Dedifferentiated amniotic fluid mesenchymal stem cell (primary cell): ENCODE measurements around the gene KAZN.
A peak's percentile ranks its signal among the peaks of the same experiment; 100 is the strongest.

ENCODE experiments used
- DNase-seq: peaks from one replicate; pipeline ENCODE4 v3.0.0-alpha.2; 2016; ENCODE audit errors: extremely low spot score

KAZN gene

DNA sequence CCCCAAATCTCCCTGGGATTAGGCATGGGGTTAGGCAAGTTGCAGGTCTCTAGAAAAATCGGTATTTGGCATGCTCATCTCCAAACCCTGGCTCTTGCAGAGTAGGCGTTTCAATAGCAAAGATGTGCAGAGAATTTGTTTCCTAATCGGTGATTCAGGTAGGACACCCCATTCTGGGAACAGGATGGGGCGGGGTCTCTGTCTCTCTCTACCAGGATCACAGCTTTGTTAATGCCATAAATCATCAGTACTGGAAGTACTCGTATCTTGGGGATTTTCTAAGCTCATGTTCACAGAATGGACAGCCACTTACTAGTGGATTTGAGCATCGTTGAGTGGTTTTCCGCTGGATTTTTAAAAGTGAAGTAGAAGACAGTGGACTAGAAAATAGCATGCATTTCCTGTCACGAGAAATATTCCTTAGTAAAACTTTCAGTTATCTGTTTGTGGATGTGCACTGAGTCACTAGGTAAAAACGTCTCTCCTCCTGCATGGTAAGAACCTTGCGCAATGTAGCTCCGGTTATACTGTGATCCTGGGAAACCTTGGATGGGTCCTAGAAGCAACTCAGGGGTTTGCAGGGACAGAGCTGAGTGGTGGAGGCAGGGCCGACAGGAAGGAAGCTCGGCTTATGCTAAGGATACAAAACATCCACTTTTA, 560.2 kb downstream of the KAZN start:
- no peak for DNase-seq

DNA sequence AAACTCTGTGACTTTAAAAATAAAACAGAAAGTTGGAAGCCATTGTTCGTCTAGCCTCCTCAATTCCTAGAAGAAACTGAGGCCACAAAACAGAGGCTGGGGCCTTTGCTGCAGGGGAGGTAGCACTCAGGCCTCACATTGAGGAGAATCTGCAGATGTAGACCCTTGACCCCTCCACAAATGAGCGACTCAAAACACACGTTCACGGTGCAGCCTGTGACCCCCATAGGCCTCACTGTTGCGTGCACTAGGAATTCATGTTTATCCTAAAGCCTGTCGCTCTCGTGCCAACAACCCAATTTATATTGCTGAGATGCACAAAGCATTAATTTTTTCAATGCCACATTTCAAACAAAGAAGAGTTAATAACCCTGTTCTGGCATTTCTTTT, 560.7 kb downstream of the KAZN start:
- no peak for DNase-seq

DNA sequence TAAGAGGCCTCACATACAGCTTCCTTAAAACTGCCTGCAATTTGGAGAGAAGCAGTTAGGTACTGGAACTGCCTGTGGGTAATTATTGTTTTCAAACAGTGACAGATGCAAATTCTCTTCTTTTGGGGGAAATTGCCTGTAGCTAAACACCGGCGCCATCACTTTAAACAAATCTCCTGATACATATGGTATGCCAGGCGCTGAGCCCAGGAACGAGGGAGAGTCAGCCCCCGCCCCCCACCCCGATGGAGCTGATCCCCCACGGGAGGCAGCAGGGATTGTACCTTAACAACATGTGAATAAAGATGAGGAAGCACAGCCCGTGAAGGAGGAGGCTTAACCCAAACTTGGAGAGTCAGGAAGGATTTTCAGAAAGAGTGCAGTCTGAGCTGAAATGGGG, 562.1 kb downstream of the KAZN start:
- DNase-seq: no peak

DNA sequence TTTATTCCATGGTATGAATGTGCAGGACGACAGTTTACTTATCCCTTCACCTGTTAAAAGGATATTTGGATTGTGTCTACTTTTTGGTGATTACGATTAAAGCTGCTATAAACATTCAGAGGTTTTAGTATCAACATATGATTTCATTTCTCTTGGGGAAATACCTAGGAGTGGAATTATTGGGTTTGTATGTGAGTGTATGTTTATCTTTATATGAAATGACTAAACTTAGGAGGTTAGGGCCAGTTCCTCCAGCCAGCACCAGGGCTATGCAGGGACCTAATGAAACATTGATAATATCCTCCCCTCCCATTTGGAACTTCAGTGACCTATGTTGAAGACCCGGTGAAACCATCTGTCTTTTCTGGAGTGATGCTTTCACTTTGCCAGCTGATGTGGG, 568.9 kb downstream of the KAZN start:
- DNase-seq: peak; percentile 12
